Stimulated activated CD8-positive, alpha-beta memory T cell treated with anti-CD3 and anti-CD28 coated beads, Interleukin-12 subunit alpha, Interleukin-12 subunit beta, amount 100 ng/mL, for 24 hours (primary cell): ENCODE measurements around the gene HES1.
"Not testable (repeated sequence)": the region's sequence is repeated elsewhere in the genome, so short reads cannot be mapped to it uniquely, and the experiment has no call there.

Experiments
- DNase-seq: peaks from one replicate; pipeline ENCODE4 v3.0.0-alpha.2; 2020; ENCODE audit errors: extremely low read depth

The HES1 gene

DNA sequence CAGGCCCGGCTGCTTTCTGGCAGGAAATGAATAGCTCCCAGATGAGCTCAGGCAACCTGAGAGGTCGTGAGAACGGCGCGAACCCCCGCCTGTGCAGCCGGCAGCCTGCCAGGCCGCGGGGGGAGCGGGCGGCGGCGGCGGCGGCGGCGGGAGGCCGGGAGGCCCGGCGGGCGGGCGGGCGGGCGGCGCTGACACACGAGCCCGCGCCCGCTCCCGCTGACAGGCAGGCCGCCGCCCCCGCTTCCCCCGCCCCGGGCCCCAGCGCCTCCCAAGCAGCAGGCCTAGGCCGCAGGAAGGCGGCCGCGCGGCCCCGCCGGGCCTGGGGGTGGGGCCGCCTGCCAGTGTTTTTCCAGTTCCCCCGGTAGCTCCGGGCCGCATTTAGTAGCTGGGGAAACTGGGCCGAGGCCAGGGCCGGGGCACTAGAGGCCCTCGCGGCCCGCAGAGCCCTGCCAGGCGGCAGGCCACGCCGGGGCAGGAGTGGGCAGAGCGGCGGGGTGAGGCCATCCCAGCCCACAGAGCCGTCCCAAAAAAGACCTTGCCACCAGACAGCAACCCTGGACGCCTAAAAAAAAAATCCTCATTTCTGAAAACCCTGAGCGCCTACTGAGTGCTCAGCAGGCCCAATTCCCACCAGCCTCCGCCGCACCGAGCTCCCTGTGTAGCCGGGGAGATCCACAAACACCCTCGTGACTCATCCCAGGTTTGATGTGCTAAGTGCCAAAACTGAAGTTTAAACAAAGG is 5.6 kb downstream of the HES1 start:
- DNase-seq, result no peak

DNA sequence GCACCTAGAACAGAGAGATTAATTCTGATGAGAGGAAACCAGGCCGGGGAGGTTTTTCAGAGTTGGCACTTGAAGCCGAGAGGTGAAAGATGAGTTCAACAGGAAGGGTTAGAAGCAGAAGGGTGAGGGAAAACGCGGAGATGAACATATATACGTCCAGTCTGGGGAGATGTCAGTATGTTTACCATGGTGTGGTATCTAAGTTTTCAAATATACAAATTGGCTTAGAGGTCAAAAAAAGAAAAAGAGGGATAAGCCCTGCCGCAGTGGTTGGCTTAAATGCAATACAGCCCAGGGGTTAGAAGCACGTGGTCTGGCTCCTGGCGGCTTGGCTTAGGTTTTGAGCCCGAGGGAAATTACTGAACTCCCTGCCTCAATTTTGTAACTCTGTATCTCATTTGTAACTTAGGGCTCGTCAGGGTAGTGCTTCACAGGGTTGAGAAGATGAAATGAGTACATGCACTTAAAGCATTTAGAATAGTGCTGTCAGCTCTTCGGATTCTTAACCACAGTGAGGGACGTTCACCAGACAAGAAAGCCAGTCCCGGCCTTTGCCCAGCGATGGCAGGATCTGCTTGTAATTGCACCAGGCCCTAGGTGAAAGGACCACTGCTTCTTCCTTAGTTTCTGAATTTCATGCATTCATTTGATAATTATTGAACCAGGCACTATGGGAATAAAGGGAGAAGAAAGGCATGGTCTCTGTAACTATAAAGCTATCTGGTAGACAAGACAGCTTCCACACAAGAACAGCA is 6.4 kb downstream of the HES1 start:
- no peak for DNase-seq

DNA sequence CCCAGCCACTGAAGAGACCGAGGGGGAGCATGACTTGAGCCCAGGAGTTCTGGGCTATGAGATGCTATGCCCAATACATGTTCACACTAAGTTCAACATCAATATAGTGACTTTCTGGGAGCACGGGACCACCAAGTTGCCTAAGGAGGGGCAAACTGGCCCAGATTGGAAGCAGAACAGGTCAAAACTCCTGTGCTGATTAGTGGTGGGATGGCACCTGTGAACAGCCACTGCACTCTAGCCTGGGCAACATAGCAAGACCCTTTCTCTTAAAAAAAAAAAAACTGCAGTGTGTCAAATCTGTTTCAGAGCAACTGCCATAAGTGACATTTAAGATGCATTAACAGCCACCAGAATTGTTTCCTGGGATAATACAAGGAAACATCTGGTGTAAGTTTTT is 9.8 kb downstream of the HES1 start:
- DNase-seq, result no peak

DNA sequence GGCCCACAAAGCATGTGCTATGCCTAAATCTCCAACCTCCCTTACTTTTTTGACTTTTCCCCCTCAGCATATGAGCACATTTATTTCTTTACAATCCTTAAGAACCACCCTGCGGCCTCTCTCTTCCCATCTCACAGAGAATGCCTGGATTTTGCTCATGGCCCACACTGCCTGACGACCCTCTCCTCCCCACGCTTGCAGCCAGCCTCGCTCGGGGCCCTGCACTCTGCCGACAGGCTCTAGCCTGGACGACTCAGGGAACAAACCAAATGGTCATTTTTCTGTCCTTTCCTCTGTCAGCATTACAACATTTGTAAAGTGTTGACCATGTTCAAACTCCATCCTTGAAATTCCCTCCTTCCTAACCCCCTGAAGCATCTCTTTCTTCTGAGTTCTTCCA is 11.7 kb downstream of the HES1 start:
- DNase-seq, result no peak

DNA sequence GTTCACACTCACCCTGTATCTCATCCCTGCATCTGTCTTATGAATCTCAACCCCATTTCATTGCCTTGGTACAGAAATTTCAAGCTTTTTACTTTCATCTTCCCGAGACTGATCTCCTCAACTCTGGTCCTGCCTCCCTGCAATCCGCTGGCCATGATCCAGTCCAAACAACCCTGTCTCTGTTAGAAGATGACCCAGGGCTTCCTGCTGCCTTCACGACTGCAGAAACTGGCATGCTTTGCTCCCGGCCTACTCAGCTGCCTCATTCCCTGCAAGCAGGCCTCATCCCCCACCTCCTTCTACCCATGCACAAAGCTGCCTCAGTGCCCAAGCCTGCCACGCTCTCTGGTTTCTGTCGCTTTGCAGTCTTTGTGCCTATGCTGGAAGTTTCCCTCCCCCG is 12.4 kb downstream of the HES1 start:
- DNase-seq, result no peak

DNA sequence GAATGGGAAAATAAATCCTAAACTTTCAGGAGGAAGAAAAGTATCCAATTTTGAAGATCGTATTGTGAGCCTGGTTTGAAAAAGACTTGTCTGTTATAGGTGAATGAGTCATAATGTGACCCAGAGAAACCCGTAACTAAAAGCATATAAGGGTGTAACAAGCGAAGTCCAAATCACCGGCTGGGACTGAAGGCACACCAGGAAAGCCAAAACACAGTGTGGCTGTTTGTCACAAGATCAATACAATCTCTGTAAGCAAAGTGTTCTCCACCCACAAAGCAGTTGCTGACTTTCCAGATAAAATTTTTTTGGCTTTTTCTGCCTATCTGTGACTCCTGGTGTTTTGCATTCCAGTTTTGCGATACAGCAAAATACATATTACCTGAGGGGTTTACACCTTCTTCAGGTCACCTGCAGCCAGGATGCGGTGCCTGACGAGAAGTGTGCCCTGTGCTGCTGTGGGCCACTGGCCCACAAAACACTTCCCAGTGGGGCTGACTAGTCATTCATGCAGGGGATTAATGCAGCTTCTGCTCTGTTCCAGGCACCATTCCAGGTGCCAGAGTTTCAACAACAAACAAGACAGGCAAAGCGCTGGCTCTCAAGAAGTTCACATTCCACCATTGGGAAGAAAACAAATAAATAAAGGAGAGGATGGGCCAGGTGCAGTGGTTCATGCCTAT is 14.4 kb downstream of the HES1 start:
- DNase-seq, result no peak

DNA sequence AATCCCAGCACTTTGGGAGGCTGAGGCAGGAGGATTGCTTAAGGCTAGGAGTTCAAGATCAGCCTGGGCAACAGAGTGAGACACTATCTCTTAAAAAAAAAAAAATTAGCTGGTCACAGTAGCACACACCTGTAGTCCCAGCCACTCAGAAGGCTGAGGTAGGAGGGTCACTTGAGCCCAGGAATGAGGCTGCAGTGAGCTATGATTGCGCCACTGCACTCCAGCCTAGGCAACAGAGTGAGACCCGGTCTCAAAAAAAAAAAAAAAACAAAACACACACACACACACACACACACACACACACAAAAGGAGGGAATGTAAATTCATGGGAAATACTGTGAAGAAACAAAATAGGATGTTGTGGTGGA is 15.0 kb downstream of the HES1 start:
- DNase-seq, result not testable (repeated sequence)

DNA sequence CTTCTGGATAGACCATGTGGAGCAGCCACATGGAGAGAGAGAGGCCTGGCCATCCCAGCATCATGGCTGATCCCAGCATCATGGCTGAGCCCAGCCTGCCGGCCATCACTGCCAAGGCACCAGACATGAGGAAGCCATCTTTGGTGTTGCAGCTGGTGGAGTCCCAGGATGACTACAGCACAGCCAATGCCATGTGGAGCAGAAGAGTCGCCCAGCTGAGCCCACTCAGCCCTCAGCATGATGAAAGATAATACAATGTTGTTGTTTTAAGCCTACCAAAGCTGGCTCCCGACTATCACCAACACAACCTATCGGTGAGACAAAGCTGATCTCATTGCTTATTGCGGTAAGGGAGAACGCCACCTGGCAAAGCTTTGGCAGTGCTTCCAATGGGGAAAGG is 18.4 kb downstream of the HES1 start:
- DNase-seq, result no peak

DNA sequence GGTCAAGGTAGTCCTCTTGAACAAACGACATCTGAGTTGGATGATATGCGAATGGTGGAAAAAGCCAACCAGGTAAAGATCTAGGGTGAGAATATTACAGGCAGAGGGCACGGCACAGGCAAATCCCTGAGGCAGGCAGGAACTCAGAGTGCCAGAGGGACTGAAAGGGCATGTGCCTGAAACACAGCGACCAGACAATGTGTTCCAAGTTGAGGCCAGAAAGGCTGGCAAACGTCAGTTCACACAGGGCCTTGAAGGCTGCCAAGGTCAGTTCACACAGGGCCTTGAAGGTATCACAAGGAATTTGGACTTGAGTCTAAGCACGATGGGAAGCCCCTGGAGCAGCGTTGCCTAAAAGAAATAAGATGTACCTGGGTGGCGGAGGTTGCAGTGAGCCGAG is 20.1 kb downstream of the HES1 start:
- DNase-seq, result no peak

DNA sequence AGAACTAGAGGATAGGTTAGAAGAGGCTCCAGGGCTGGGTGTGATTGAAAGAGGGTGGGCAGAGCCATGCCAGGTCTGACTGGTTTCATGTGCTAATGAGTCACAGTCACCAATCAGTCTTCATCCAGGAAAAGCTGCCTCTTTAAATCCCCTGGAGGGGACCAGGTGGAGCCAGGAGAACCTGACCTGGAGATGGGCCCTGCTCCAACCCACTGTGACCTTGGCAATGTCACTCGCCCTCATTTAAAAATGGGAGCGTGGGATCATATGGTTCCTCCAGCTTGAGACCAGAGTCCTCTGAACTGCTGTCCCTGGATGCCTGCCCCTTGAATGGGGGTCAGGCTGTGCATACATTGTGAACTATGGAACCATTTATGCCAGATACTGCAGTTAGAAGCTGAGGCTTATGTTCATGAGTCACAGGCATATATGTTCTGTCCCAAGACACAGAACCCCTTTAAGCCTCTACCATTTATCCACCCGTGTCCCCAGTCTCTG is 23.0 kb downstream of the HES1 start:
- DNase-seq, result no peak

DNA sequence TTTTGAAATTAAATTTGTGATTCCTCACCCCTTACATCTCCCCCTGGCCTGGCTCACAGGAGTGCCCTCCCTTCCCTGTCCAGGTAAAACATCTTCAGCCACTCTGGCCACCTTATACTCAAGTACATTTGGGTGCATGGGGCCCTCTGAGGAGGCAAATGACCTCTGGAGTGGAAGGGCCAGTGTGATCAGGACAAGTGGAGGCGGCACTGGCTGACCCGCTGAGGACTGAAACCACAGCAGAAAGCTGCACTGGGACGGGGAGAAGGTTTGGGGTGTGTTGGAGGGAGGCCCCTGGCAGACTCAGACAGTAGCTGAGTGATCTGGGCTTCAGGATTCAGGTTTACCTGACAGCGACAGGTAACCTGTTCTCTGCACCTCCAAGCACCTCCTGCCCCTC is 24.2 kb downstream of the HES1 start:
- no peak for DNase-seq

DNA sequence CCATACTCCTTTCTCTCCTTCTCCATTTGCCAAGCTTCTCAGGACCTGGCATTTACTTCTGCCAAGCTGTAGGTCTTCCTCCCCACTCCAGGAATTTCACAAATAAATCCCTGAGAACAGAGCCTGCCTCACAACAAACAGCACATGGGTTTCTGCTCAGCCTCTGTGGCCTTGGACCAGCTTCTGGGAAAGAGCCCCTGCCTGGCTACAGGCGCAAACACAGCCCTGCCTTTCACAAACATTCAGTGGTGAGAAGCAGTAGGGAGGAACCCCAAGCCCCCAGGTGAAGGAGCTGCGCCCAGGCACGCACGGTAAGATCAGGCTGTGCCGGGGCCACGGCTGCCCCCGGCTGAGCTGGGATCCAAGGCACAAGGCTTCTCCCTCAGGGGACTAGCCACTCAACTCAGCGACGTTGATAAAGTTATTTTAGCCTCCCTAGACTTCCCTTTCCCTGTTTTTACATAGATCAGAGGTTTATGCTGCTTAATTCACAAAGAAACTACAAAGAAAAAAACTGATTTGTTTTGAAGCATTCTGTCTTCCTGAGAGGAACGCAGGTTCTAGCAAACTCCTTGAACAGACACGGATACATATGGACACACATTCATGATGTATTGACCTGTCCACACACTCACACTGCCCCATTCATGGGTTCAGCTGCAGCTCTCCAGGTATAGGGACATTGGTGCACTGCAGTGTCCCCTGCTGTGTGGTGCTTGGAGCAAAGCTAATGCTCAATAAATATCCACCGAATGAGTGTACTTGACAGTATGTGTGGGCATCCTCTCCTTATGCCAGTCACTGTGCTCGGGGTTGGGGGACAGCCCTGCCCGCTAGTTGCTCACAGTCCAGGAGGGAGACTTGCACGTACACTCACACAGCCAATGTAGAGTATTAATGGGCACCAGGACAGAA is 25.4 kb downstream of the HES1 start:
- DNase-seq, result no peak

DNA sequence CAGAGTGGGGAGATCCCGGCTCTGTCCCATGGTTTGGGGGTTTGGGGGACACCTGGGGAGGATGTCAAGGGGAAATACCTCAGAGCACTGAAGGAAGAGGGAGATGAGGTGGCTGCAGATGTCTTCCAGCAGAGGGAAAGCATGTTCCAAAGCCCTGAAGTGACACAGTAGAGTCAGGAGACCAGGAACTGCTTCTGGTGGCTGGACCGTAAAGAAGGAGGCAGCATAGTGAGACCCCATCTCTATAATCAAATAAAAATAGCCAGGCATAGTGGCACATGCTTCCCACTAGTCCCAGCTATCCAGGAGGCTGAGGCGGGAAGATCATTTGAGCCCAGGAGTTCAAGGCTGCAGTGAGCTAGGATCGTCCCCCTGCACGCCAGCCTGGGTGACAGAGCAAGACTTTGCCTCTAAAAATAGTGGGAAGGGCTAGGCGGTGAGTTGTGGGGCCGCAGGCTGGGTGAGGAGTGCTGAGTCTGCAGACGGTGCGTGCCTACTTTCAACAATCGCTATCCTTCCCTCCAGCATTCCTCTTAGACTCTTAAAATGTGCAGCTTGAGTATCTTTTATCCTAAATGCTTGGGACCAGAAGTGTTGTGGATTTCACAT is 26.2 kb downstream of the HES1 start:
- no peak for DNase-seq

DNA sequence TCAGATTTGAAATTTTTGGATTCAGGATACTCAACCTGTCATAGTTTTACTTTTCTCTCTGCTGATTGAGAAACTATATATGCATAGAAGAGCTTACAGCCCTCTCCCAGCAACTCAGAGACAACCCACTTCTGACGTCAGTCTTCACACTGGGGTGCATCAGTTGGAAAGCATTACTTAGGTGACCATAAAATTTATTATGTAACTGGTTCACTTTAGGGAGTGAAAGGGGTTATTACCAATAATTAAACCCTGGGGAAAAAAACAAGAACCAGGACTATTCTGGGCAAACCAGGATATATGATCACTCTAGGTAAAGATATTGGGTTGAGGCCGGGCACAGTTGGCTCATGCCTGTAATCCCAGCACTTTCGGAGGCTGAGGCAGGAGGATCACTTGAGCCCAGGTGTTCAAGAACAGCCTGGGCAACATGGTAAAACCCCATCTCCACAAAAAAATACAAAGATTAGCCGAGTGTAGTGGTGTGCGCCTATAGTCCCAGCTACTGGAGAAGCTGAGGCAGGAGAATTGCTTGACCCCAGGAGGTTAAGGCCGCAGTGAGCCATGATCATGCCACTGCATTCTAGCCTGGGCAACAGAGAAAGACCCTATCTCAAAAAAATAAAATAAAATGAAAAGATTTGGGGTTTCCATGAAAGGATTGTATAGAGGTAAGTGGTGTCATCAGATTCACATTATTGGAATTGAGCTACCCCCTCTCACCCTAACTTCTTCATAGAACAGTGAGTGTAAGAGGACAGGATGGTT is 27.1 kb downstream of the HES1 start:
- DNase-seq, result no peak

DNA sequence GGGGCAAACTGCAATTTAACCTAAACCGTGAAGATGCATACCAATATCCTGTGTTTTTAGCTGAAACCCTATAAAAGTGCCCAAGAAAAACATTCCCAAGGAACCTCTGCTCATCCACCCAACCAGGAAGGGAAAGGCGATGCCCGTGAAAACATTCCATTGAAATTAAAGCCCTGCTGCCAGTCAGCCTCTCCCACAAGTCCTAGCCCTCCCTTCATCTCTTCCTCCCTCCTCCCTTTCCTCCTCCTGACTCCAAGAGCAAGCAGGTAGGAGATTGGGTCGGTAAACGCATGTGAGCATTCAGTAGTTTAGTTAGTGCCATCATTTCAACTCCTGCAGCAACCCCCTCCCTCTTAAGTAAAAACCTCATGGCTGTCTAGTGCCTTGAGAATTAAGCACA is 27.7 kb downstream of the HES1 start:
- DNase-seq, result no peak

DNA sequence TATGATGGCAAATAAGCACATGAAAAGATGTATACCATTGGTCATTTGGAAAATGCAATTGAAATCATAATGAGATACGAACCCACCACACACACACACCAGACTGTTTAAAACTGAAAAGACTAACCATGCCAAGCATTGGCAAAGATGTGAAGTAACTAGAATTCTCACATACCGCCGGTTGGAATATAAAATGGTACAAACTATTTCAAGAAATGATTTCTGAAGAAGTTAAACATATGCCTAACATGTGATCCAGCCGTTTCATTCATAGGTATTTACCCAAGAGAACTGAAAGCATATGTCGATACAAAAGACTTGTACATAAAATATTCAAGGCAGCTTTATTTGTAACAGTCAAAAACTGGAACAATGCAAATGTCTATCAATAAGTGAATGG is 28.9 kb downstream of the HES1 start:
- no peak for DNase-seq

DNA sequence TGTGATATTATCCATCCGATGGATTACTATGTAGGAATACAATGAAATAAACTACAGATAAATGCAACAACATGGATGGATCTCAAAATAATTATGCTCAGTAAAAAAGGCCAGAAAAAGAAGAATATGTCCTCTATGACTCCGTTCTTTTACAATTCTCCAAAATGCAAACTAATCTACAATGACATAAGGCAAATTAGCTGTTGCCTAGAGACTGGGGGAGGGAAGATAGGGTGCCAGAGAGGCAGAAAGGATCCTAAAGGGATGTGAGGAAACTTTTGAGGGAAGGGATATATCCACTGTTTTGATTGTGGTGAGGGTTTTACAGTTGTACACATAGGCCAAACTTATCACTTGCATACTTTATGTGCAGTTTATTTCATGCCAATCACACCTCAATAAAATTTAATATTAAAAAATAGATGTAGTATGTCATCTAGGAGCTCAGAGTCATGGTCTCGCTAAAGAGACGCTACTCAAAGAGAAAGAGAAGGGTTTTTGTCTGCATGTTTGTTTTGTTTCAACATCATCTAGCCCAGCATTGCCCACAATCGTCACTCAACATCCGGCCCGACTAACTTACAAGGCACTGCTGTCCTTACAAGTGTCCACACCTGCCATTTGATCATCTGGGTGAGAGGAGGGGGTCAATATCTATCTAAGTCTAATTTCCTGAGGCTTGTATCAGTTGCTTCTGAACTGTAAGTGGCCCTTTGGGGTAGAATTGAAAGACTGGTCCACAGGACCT is 29.5 kb downstream of the HES1 start:
- no peak for DNase-seq

DNA sequence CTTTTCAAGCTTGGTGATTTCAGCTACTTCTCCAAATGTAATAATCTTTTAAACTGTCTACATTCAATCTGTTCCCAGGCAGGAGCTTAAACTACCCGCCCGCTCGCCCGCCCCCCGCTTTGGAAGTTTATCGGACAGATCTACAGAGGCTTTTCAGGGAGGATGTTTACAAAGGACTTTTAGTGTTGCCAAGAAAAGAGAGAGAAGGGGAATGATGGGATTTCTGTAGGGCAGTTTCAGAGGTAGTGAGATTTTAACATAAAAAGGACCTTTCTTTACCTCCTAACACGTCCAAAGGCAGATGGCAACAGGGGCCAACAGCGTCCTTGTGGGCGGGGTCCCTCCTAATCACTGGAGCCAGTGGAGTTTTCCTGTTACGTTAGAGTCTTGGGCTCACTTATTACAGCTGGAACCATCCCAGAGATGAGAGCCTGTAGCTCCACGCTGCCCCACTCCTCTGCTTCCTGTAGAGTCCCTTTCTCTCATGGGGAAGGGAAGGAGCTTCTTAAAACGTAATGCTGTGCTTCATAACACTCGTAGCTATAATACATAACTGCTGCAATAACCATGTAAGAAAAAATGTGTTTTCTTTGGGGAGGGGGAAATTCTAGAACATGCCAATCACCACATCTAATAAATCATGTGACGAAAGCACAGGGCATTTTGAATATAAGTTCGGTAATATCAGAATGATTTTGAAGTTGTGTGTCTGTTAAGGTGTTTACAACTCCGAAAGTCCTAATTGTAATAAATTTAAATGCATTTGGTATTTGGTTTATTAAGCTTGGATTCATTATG is 30.9 kb downstream of the HES1 start:
- no peak for DNase-seq
